NCI-H1930 (cell line): Measurements from ENCODE around the gene SLC66A3.

Source experiments
- DNase-seq, 2 experiments: peaks; one replicate each; lab custom pipeline; 2025; lab: John Stamatoyannopoulos, UW

The SLC66A3 gene

GRCh38 chr2:11214770-11215169, 59.5 kb downstream of the SLC66A3 start:
- no peak for DNase-seq

- DNase-seq, result no peak
Measured at GRCh38 chr2:11215407-11215806, 60.1 kb downstream of the SLC66A3 start.

GRCh38 chr2:11220445-11220844, 65.2 kb downstream of the SLC66A3 start:
- DNase-seq, result no peak

DNA sequence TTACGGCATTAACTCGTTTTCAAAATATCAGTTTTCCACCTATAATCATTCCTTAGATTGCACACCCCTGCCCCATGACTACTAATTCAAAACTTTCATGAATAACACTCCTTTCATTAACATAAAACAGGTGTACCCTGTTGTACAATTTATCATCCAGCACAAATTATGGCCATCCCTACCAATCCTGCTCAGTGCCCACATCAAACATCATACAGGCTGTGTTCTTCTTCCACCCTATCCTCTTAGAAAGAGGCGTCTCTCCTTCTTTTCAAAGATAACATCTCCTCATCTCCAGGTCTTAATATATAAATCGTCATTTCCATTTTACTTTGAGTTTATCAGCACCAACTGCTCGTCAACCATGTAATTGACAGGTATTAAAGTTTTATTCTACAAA, 67.6 kb downstream of the SLC66A3 start:
- no peak for DNase-seq

DNA sequence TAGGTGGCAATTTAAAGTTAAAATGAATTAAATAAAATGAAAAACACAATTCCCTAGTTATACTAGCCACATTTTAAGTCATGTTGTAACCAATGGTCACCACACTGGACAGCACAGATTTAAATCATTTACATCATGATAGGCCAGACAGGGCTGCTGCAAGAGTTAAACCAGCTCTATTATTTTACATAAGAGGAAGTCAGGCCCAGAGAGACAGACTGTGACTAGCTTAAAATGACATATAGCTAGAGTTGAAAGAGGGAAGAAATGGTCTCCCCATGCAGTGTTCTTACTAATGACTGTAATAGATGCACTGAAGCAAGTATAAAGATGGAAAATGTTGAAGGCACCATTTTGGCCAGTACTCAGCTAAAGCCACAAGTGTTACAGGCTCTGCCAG, 69.6 kb downstream of the SLC66A3 start:
- no peak for DNase-seq

GRCh38 chr2:11227595-11227994, 72.3 kb downstream of the SLC66A3 start:
- DNase-seq, result no peak
